PC-3 (cell line): ENCODE results near the gene ATN1.

ENCODE experiments used
- EZH2phosphoT487 ChIP-seq: fragments of 300-600 bp; sonication (generic); IDR thresholded peaks from 2 replicates; pipeline ENCODE4 v1.6.1; 2018; ENCODE audit warnings: mild to moderate bottlenecking, antibody characterized with exemption, low read length, borderline replicate concordance
- TF ChIP-seq, protein P1 (sequence below): fragments of 300-600 bp; sonication (generic); conservative IDR thresholded peaks from 2 replicates; pipeline ENCODE4 v1.5.1; 2017; ENCODE audit warnings: antibody characterized with exemption, low read depth, mild to moderate bottlenecking, low read length

DNA sequence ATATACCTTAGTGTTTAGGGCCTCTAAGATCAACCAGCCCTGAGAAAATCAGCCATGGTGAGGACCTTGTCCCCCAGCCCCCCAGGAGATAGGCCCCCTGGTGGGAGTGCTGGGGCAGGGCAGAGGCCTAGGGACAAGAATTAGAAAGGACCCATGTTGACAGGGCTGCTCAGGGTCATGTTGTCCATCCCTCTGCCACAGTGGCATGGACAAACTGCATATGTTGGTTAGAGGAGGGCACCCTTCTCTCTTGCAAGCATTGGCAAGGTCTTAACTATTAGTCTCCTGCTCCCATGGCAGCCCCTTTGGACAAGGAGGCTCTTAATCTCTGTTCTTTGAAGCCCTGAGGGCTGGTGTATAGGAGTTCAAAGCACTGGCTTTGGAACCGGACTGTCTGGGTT, 22.6 kb downstream of the ATN1 start:
- TF ChIP-seq, protein P1, sequence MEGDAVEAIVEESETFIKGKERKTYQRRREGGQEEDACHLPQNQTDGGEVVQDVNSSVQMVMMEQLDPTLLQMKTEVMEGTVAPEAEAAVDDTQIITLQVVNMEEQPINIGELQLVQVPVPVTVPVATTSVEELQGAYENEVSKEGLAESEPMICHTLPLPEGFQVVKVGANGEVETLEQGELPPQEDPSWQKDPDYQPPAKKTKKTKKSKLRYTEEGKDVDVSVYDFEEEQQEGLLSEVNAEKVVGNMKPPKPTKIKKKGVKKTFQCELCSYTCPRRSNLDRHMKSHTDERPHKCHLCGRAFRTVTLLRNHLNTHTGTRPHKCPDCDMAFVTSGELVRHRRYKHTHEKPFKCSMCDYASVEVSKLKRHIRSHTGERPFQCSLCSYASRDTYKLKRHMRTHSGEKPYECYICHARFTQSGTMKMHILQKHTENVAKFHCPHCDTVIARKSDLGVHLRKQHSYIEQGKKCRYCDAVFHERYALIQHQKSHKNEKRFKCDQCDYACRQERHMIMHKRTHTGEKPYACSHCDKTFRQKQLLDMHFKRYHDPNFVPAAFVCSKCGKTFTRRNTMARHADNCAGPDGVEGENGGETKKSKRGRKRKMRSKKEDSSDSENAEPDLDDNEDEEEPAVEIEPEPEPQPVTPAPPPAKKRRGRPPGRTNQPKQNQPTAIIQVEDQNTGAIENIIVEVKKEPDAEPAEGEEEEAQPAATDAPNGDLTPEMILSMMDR = no peak
- TF ChIP-seq EZH2phosphoT487 = no peak
